HS-27A (cell line): ENCODE measurements around the gene SAMD4A.
"Not testable (repeated sequence)": the region's sequence is repeated elsewhere in the genome, so short reads cannot be mapped to it uniquely, and the experiment has no call there.

Source experiments
- DNase-seq: peaks from one replicate; pipeline ENCODE4 v3.0.0-alpha.2; 2012; ENCODE audit warnings: low read depth, missing footprints

Gene SAMD4A

DNA sequence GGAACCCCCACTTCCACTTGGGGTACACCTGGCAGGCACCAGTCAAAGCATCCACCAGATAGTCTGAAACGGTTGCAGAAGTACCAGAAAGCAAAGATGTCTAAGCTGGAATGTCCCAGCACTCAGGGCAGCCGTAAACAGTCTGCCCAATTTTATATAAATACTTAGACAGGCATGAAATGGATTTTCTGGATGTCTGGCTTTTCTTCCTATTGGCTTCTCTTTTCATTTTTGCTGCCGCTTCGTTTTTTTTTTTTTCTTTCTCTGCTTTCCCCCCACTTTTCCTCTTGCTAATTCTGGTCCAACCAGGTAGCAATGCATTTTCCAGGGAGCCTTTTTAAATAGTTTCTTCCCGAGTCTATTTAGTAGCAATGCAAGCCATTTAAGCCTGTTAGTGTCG lies 168.0 kb downstream of the SAMD4A start:
- DNase-seq, result no peak

DNA sequence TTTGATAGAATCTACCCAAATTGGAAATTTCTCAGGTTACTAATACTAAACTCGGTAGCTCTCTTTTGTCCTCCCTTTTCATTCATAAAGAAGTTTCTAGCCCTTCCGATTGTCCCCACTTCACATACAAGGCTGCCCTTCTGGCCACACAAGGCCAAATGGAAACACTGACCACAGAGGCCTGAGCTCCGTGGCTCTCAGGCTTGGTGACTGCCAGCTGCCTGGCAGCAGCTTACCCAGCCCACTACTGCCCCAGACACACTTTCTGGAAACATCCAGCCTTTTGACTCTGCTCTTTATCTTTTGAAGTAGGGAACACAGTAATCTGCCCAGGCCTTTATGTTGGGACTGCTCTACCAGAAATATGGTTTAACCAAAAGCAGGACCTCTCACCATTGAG lies 168.5 kb downstream of the SAMD4A start:
- no peak for DNase-seq

DNA sequence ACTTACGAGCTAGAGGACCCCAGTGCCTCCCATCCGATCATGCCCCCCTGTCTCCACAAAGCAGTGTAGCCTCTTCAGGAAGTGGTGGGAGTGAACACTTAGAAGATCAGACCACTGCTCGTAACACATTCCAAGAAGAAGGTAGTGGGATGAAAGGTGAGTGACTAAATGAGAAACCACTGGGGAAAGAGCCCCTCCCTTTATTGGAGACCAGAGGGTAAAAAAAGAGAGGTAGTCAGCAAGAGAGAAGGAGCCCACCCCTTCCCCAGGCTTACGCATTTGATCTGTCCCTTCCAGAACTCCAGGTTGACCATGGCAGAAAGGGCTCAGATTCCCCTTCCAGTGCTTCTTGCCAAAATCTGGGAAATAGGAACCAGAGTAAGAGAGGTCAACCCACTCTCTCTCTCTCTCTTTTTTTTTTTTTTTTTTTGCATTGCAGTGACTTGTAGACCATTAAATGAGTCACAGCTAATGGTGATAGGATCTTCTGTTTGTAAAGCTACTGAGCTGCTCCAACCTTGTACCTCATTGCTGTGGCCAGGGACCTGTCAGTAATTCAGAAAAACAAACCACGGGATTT lies 170.3 kb downstream of the SAMD4A start:
- DNase-seq, result no peak

DNA sequence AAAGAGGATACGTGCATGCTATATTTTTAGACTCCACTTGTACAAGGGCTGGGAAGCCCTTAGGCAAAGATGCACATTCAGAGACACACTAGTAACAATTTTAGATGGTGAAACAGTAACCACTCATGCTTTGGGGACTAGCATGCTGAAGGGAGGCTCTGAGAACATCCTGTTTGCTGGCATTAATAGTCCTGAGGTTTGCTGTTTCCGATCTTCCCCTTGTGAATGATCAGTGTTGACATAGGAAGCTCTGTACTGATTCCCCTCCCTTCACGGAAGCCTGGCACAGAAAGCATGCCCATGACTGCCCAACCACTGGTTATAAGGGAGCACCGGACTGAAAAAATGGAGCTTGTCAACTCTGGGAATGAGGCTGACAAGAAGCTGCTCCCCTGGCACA lies 171.1 kb downstream of the SAMD4A start:
- no peak for DNase-seq

DNA sequence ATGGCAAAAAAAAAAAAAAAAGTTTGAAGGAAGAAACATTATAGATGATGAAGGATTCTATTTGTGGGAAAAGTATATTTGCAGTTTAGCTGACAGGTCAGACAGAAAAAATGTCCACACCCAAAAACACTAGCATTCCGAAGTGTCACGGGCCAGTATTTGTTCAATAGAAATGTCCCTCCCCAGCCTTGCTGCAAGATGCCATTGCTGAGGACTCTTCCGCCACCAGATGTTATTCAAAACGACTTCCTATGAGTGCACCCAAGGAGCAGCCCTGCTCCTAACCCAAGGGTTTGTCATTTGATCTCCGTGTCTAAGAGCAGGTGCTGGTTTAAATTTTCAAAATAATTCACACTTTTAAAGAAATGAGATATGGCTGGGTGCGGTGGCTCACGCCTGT lies 172.6 kb downstream of the SAMD4A start:
- DNase-seq, result peak; percentile 26

DNA sequence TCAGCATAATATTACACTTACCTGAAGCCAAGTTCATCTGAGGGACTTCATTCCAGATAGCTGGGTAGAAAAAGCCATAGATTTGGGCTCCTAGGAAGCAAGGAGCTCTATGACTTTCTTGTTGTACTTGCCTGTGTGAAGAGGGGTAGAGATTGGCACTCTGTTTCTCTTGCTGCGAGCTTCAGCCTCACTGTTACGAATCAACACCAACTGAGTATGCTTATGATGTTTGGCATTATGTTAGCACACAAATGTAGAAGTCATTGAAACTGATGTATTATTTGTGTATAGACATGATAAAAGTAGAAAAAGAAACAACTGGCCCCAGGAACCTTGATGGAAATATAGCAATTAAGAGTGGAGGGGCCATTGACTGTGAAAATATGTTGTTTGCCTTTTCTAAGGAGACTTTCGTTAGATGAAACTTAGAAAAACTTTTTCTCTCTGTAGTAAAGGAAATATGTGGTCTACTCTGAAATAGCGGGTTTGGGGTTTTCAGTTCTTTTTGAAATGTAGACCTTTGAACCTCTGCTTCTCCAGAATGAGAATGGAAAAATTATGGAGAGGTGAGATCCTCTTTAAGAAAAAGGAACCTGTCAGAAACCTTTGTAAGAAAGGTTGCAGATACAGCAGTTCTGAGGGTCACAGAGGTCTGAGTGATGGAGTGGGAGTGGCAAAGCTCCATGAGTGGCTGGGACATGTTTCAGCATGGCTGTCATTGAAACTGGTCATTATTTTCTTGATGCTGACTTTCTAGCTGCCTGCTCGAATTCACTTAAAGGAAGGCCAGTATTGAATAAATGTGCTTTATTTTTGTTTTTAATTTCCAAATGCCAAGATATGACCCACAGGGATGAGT lies 175.8 kb downstream of the SAMD4A start:
- no peak for DNase-seq

DNA sequence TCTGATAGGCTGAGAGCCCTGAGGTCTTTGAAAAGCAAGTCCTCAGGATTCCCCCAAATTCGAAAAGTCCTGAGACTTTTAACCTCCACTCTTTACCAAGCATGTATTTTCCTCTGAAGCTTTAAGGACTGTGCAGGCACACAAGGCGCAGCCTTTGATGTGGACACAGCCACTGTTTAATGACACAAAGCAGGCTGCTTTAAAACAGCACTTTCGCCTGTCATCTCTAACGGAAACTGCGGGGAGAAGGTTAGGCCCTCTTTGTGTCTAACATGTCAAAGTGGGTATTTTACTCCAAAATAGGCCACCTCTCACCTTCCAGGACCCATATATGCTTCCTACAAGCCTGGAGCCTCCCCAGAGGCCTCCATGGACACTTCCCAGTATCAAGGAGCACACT lies 176.5 kb downstream of the SAMD4A start:
- no peak for DNase-seq

DNA sequence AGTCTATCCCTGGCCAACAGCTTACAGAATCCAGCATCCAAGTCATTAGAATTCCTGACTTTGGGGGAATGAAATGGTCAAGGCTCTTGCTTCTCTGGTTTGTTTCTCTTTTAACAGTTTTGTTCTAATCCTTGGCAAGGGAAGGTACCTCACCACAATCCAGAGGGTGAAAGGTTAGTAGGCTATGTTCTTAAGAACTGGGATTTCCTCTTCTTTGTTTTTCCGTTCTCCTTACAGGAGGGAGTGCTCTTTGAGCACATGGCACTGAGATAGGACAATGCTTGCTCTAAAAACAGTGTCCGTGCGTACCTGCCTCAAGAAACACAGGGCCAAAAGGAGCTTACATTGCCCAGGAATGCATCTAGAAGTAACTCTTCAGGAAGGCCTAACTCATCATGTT lies 179.1 kb downstream of the SAMD4A start:
- DNase-seq, result no peak

DNA sequence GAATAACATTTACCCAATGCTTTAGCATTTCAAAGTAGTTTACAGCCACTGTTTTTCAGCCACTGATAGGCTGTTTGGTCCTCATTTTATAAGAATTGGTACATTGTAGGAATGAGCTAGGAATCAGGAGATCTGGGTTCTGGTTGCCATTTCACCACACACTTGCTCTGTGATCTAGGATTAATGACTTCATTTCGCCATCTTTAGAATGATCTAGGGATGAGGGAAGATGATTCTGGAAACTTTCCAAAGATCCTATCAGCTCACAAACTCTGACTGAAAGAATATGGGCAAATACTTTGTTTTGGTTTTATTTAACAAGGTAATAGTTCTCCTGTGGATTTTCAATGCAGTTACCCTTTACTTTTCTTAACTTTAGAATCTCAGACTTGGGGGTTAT lies 180.7 kb downstream of the SAMD4A start:
- DNase-seq, result no peak

DNA sequence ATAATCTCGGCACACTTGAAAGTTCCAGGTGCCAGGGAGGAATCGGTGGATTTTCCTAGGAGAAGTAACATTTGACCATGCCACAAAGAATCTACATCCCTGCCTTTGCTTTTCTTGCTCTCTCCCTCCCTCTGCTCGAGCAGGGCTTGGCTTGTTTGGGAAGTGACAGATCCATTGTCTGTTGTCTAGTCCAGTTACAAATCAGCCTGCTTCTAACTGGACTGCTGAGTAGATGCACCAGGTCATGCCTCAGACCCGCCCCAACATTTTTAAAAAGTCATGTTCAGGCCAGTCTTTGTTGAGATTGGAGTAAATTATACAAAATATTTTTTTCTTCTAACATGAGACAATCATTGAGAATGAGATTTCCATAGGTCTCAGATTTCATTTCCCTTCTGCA lies 182.3 kb downstream of the SAMD4A start:
- no peak for DNase-seq

DNA sequence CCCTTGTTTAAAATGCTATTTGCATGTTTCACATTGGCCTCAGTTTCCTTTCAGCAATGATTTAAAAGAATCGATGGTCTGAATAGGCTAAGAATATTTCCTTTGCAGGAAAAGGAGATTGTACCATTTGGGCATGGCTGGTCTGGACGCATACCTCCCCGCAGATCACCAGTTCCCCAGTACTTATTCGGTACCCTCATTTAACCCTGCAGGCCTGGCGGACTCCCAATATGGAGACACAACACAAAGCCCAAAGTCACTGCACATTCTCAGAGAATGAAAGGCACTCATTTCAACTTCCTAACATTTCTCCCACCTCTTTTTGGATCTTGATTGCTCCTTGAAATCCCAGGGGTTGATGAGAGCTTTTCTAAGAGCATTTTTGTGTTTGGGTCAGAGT lies 182.8 kb downstream of the SAMD4A start:
- no peak for DNase-seq

DNA sequence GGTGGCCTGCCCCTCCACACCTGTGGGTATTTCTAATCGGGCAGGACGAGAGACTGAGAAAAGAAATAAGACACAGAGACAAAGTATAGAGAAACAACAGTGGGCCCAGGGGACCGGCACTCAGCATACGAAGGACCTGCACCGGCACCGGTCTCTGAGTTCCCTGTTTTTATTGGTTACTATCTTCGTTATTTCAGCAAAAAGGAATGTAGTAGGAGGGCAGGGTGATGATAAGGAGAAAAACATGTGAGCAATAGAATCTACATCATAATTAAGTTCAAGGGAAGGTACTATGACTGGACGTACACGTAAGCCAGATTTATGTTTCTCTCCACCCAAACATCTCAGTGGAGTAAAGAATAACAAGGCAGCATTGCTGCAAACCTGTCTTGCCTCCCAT lies 185.7 kb downstream of the SAMD4A start:
- DNase-seq, result not testable (repeated sequence)

DNA sequence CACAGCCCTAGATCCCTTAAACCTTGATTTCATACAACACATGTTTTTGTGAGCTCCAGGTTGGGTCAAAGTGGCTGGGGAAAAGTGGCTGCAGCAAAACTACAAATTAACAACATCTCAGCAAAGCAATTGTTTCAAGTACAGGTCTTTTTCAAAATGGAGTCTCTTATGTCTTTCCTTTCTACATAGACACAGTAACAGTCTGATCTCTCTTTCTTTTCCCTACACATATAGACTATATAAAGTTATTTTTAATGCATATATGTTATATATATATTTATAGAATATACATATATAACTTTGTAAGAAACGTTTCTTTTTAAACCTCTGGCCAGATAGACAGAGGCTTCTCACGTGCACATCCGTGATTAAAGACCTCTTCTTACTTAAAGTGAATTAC lies 186.5 kb downstream of the SAMD4A start:
- DNase-seq, result not testable (repeated sequence)

DNA sequence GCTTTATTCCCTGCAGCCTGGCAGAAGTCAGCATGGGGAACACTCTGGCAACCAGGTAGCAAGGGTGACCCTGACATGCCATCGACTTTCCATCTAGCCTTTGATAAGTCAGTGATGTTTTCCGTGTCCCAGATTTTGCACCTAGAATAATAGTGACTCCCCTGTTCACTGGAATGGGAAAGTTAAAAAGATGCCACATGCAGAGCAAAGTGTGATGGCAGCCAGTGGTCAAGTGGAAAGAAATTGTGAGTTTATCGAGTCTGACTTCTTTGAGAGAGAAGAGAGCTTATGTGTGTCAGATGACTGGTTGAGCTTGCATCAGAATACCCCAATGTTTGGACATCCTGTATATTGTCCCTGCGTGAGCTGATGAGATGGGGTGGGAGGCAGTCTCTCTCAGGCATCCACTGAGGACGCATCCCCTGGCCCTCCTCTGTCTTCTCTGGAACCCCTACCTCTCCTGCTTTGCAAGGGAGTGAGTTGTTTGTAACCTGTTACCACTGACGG lies 187.2 kb downstream of the SAMD4A start:
- DNase-seq, result no peak

DNA sequence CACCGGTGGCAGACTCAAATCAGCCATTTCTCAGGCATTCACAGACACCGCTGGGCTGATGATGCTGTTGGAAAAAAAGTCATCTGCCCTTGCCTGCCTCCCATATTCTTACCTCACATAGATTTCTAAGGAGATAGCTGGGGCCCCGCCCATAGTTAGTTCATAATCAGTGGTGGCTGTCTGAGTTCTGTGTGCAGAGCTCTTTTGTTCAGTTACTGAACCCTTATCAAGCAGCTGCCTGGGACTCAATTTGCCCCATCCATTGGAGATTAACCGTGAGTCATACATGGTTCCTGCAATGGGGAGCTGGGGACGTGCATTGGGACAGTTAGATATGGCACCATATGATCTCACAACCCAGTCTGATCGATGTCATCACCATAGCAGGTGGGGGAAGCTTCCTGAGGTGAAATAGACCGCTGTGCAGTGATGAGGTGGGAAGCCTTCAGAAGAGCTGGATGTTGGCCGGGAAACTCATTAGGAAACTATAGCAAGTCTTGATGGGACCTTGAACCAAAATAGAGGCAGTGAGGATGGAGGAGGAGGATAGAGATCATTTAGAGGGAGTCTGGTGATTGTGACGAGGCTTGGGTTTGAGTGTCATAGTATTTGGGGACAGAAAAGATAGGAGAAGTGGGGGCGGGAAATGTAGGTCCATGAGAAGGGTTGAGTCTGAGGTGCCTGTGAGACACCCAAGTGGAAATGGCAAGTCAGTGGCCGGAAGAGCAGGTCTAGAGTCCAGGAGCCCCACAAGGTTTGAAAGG lies 187.9 kb downstream of the SAMD4A start:
- no peak for DNase-seq

DNA sequence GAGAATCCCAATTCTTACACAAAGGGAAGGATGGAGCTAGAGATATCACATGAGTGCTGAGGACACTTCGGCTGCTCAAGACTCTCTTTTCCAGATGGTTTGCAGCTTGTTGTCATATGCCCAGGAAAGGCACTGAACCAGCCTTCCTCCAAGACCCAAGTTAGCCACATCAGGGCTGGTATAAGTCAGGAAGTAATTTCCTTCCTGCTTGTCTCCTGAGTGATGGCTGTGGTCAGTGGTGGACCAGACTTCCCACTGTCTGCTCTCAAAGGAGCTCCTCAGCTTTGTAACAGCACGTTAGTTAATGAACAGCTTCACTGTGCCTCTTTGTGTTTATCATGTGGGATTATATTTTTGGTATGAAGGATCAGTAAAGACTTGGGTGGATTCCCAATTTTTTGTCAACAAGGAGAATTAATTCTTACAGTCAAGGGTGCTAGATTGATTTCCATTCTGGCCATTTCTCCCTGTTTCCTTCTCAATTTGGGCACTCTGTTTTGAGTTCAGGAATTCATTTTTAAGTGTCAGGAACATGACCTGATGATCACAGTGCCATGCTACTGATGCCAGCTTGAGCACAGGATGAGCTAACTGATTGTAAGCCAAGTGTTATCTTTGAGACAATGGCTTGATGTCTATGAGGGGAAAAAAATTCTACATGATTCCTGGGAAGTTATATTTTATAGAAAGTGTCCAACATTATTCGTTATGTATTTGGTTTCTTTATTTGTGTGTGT lies 189.9 kb downstream of the SAMD4A start:
- no peak for DNase-seq

DNA sequence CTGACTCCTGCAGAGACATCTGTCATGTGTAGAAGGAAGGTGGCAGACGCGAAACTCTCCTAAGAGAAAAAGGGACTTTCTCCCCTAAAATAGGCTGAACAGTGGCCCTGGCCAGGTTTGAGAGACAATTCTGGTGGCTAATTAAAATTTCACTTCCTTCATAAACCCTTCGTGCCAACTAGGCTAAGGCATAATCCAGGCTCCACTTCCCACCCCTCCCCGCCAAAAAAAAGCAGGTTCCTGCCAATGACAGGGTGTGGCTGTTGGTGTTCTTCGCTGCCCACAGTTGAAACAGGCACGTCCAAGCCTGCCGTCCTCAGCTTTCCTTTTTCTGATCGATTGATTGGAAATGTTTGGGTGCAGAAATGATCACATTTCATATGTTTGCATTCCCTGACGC lies 191.1 kb downstream of the SAMD4A start:
- DNase-seq, result no peak

DNA sequence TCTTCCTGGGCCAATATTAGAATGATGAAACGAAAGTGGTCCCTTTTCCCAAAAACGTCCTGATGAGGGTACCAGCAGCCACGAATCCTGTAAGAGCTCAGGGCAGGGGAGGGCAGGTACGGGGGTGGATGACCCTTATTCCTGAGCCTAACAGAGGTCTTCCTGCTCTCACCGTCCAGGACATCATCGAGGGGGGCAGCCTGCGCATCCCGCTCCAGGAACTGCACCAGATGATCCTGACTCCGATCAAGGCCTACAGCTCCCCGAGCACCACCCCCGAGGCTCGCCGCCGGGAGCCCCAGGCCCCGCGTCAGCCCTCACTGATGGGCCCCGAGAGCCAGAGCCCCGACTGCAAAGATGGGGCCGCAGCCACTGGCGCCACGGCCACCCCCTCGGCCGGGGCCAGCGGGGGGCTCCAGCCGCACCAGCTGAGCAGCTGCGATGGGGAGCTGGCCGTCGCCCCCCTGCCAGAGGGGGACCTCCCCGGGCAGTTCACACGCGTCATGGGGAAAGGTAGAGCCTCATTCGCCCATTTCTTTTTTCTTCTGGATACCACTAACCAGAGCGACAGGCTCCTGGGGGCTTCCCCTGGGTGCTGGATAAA lies 193.2 kb downstream of the SAMD4A start:
- DNase-seq, result no peak

DNA sequence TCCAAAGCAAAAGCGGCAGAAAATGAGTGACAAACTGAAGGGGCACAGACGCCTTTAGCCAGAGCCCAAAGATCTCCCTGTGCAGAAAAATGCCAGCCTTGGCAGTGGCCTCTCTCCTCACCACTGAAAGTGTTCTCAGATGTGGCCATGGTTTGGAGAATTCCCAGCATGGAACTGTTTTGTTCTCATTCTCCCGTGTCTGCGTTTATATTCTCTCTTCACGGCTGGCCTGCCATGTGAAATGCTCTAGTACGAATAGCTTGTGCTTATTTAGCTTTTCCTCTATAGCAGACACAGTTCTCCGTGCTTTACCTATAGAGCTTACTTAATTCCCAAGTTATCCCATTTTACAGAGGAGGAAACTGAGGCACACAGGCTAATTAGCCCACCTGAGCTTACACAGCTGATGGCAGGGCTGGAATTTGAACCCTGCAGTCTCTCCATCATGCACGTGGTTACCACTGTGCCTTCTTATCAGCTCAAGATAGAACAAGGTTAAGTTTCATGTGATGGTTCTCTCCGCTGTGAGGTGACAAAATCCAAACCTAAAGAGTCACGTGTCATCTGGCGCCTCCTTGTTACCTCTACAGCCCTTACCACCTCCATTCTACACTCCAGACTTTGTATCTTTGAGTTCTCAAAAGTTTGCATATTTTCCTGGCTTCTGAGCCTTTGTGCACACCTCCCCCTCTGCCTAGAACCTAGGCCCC lies 194.1 kb downstream of the SAMD4A start:
- no peak for DNase-seq

DNA sequence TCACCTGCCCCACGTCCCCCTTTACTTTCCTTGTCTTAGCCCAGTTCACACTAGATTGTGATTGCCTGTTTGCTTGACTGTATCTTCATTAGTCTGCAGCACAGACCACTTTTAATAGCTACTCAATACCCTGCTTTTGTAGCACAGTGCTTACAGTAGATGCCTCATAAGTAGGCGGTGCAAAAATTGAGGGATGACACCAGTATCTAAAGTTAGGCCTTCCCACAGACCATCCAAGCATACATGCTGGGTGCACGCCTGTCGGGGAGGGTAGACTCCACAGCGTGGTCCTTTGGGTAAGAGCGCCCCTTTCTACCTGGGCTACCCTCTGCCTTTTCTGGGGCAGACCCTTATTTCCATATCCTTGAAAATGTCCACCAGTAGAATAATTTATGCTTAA lies 194.9 kb downstream of the SAMD4A start:
- DNase-seq, result no peak

DNA sequence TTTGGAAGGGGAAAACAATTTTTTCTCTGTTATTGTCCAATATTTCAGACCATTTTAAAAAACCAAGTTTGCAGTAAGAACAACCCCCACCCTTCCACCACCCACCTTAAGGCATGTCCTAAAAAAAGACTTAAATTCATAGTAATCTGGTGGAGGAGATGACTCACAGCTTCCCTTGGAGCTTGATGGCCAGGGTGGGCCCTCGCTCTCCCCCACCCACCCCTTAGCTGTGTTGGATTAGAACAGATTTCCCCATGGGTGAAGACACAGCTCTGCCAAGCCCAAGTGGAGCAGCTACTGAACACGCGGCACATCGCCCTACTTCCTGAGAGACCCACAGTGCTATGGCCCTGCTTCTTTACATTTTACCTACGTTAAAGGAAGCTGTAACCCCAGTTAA lies 195.4 kb downstream of the SAMD4A start:
- DNase-seq, result no peak
